Measurements from ENCODE around the gene AKAP14.

Gene AKAP14

DNA sequence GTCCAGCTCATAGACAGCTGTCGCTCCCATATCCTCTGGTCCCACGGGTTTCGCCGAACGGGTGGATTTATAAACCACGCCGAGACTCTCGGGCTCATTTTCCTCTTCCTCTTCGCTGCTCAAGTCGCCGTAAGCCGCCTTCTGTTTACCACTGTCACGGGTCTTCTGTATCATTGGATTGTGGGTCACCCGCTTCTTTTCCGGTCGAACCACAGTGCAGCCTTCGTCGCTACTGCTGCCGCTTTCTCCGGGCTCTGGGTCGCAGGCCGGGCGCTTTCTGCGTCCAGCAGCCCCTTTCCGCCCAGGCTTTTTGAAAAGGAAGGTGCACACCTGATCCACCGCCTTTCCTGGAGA, 24.5 kb upstream of the AKAP14 start:
- no CpG with 5 or more reads among the region's 26 CpGs for WGBS, 2 donors (ENCODE audit: extremely low coverage in 2 of 2, insufficient read length in 2 of 2, insufficient replicate concordance in 1 of 2)
- Histone ChIP-seq H3K27me3 (ENCODE audit: control insufficient read depth in 3 of 3, insufficient read depth in 3 of 3, low read depth in 1 of 3, low read length in 3 of 3) (no peaks in the 10 kb centered on the region), H3K79me1 (ENCODE audit: low read depth, low read length) (peaks cover 1% of the 10 kb centered on the region), H3K36me3 (replicated peaks in 1 of 2; ENCODE audit: control insufficient read depth in 2 of 2, insufficient read depth in 2 of 2, low read length in 2 of 2) (peaks cover 0 to 5% of the 10 kb centered on the region in 2 donors), H2BK5ac (ENCODE audit: low read length) (no peak overlapping the region), H3K27ac (replicated peaks; ENCODE audit: low read length) (peak overlapping the region; percentile 54), H3K9me3 (replicated peaks in 1 of 2; ENCODE audit: control insufficient read depth in 2 of 2, insufficient read depth in 1 of 2, low read depth in 1 of 2, low read length in 2 of 2) (no peaks in the 10 kb centered on the region), H3K4me2 (ENCODE audit: insufficient read depth, low read length, poor library complexity, severe bottlenecking) (peak overlapping the region; percentile 57), H2AK5ac (ENCODE audit: low read depth, low read length) (no peak overlapping the region), H4K91ac (ENCODE audit: low read depth, low read length, poor library complexity) (no peak overlapping the region), H2BK15ac (ENCODE audit: low read length) (no peak overlapping the region), H3K18ac (ENCODE audit: low read length) (peak overlapping the region; percentile 44), H3K4me1 (ENCODE audit: control insufficient read depth in 2 of 2, insufficient read depth in 1 of 2, low read depth in 1 of 2, low read length in 2 of 2) (no peaks in the 10 kb centered on the region), H3K14ac (ENCODE audit: low read length) (no peak overlapping the region), H3K4ac (ENCODE audit: low read length) (no peak overlapping the region), H3K9ac (ENCODE audit: low read depth, low read length, poor library complexity) (peak overlapping the region; percentile 63), H3K4me3 (ENCODE audit: low read length in 2 of 2) (peak overlapping the region; percentile 88 to 96), H3K23ac (ENCODE audit: low read depth, low read length, poor library complexity) (peak overlapping the region; percentile 73), H2BK12ac (ENCODE audit: low read length) (no peak overlapping the region), H2BK120ac (ENCODE audit: low read depth, low read length) (no peak overlapping the region), H2AFZ (ENCODE audit: low read length) (peak overlapping the region; percentile 94), H4K8ac (ENCODE audit: low read depth, low read length) (no peak overlapping the region)
- DNase-seq (ENCODE audit: low spot score), result no peak

DNA sequence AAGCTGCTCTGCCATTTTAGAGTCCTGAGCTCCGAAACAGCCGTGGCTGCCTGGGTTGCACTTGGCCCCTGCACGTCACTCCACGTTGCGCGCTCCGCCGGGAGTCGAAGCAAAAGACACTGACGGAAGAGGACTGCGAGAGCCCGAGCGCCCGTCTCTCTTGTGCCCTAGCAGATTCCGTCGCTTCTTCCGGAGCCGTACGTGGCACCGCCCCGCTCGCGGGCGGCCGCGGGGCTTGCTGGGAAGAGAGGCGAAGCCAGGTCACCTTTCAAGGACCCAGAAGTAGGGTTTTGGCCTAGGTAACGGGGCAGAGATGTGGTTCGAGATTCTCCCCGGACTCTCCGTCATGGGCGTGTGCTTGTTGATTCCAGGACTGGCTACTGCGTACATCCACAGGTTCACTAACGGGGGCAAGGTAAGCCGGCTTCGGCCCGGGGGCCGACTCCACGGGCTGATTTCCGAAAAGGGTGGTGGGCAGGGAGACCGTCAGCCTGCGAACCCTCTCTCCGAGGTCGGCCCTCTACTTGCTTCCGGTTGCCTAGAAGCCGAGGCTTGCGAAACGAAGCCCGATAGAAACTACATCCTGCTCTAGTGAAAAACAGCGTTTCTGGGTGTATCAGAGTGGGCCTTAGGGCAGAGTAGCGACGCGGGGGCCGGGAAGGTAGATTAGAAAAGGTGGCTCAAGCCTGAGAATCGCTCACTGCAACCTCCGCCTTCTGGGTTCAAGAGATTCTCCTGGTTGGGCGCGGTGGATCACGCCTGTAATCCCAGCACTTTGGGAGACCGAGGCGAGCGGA, 23.9 kb upstream of the AKAP14 start, which contains the start of the genes NDUFA1 and RNF113A:
Gene NDUFA1 (plus strand): TSS at position 234 of the 797 bp plus-strand sequence. CDS start 80 bp downstream, at position 314.
Gene RNF113A (minus strand): TSS at position 135 of the 797 bp plus-strand sequence. CDS start 120 bp downstream, at position 15.
- Histone ChIP-seq H2BK12ac (ENCODE audit: low read length) (no peak within 1 kb of the TSS), H3K4me3 (ENCODE audit: low read length in 2 of 2) (peak within 1 kb of the TSS; percentile 88 to 96), H3K9me3 (replicated peaks in 1 of 2; ENCODE audit: control insufficient read depth in 2 of 2, insufficient read depth in 1 of 2, low read depth in 1 of 2, low read length in 2 of 2) (no peaks in the 10 kb centered on the region), H3K4me1 (ENCODE audit: control insufficient read depth in 2 of 2, insufficient read depth in 1 of 2, low read depth in 1 of 2, low read length in 2 of 2) (no peaks in the 10 kb centered on the region), H3K36me3 (replicated peaks in 1 of 2; ENCODE audit: control insufficient read depth in 2 of 2, insufficient read depth in 2 of 2, low read length in 2 of 2) (peaks cover 0 to 9% of the 10 kb centered on the region in 2 donors), H3K14ac (ENCODE audit: low read length) (no peak within 1 kb of the TSS), H2BK120ac (ENCODE audit: low read depth, low read length) (no peak within 1 kb of the TSS), H4K8ac (ENCODE audit: low read depth, low read length) (peak within 1 kb of the TSS; percentile 17), H4K91ac (ENCODE audit: low read depth, low read length, poor library complexity) (no peak within 1 kb of the TSS), H3K23ac (ENCODE audit: low read depth, low read length, poor library complexity) (peak within 1 kb of the TSS; percentile 73), H2BK15ac (ENCODE audit: low read length) (no peak within 1 kb of the TSS), H2AK5ac (ENCODE audit: low read depth, low read length) (no peak within 1 kb of the TSS), H3K4ac (ENCODE audit: low read length) (no peak within 1 kb of the TSS), H2AFZ (ENCODE audit: low read length) (peak within 1 kb of the TSS; percentile 94), H3K18ac (ENCODE audit: low read length) (peak within 1 kb of the TSS; percentile 64), H3K27ac (replicated peaks; ENCODE audit: low read length) (peak within 1 kb of the TSS; percentile 91), H2BK5ac (ENCODE audit: low read length) (no peak within 1 kb of the TSS), H3K9ac (ENCODE audit: low read depth, low read length, poor library complexity) (peak within 1 kb of the TSS; percentile 63), H3K27me3 (ENCODE audit: control insufficient read depth in 3 of 3, insufficient read depth in 3 of 3, low read depth in 1 of 3, low read length in 3 of 3) (no peaks in the 10 kb centered on the region), H3K4me2 (ENCODE audit: insufficient read depth, low read length, poor library complexity, severe bottlenecking) (peak within 1 kb of the TSS; percentile 57), H3K79me1 (ENCODE audit: low read depth, low read length) (peaks cover 1% of the 10 kb centered on the region)
- no CpG with 5 or more reads among the region's 62 CpGs for WGBS, 2 donors (ENCODE audit: extremely low coverage in 2 of 2, insufficient read length in 2 of 2, insufficient replicate concordance in 1 of 2)
- peak; percentile 63 for DNase-seq (ENCODE audit: low spot score)

DNA sequence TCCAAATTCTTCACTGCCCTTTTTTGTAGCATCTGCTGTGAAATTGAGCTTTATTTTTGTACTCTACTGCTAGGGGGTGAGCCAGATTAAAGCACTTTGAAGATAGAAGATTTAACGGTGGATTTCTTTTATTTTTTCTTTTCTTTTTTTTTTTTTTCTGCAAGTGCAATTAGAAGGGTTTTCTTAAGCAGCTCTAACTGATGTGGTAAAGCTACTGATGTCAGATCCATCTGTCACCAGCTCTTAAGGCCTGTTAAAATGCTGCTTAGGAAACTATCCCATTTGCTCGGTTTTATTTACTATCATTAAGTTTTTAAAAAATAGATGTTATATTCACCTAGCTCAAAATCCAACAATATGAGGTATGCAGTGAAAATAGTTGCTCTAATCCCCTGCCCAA, 17.0 kb upstream of the AKAP14 start:
- Histone ChIP-seq H3K9ac (ENCODE audit: low read depth, low read length, poor library complexity) (no peak overlapping the region), H3K36me3 (replicated peaks in 1 of 2; ENCODE audit: control insufficient read depth in 2 of 2, insufficient read depth in 2 of 2, low read length in 2 of 2) (peaks cover 0 to 16% of the 10 kb centered on the region in 2 donors), H4K8ac (ENCODE audit: low read depth, low read length) (no peak overlapping the region), H3K4me3 (ENCODE audit: low read length in 2 of 2) (no peak overlapping the region), H3K4ac (ENCODE audit: low read length) (no peak overlapping the region), H4K91ac (ENCODE audit: low read depth, low read length, poor library complexity) (no peak overlapping the region), H3K27ac (replicated peaks; ENCODE audit: low read length) (no peak overlapping the region), H3K4me1 (ENCODE audit: control insufficient read depth in 2 of 2, insufficient read depth in 1 of 2, low read depth in 1 of 2, low read length in 2 of 2) (no peaks in the 10 kb centered on the region), H2BK120ac (ENCODE audit: low read depth, low read length) (no peak overlapping the region), H2BK15ac (ENCODE audit: low read length) (no peak overlapping the region), H2BK12ac (ENCODE audit: low read length) (no peak overlapping the region), H3K27me3 (ENCODE audit: control insufficient read depth in 3 of 3, insufficient read depth in 3 of 3, low read depth in 1 of 3, low read length in 3 of 3) (no peaks in the 10 kb centered on the region), H3K79me1 (ENCODE audit: low read depth, low read length) (no peaks in the 10 kb centered on the region), H2AK5ac (ENCODE audit: low read depth, low read length) (no peak overlapping the region), H3K9me3 (replicated peaks in 1 of 2; ENCODE audit: control insufficient read depth in 2 of 2, insufficient read depth in 1 of 2, low read depth in 1 of 2, low read length in 2 of 2) (no peaks in the 10 kb centered on the region), H3K18ac (ENCODE audit: low read length) (no peak overlapping the region), H3K23ac (ENCODE audit: low read depth, low read length, poor library complexity) (no peak overlapping the region), H3K4me2 (ENCODE audit: insufficient read depth, low read length, poor library complexity, severe bottlenecking) (no peak overlapping the region), H3K14ac (ENCODE audit: low read length) (no peak overlapping the region), H2AFZ (ENCODE audit: low read length) (no peak overlapping the region), H2BK5ac (ENCODE audit: low read length) (no peak overlapping the region)
- WGBS, 2 donors (ENCODE audit: extremely low coverage in 2 of 2, insufficient read length in 2 of 2, insufficient replicate concordance in 1 of 2), result no CpG with 5 or more reads among the region's 2 CpGs
- no peak for DNase-seq (ENCODE audit: low spot score)

GRCh38 chrX:119880076-119880475, 15.6 kb upstream of the AKAP14 start:
- H2BK15ac ChIP-seq (ENCODE audit: low read length), result no peak overlapping the region
- H4K91ac ChIP-seq (ENCODE audit: low read depth, low read length, poor library complexity), result no peak overlapping the region
- H3K9ac ChIP-seq (ENCODE audit: low read depth, low read length, poor library complexity), result no peak overlapping the region
- H3K23ac ChIP-seq (ENCODE audit: low read depth, low read length, poor library complexity), result no peak overlapping the region
- no peak overlapping the region for H3K4me3 ChIP-seq (ENCODE audit: low read length in 2 of 2)
- no peaks in the 10 kb centered on the region for H3K9me3 ChIP-seq (replicated peaks in 1 of 2; ENCODE audit: control insufficient read depth in 2 of 2, insufficient read depth in 1 of 2, low read depth in 1 of 2, low read length in 2 of 2)
- no peaks in the 10 kb centered on the region for H3K27me3 ChIP-seq (ENCODE audit: control insufficient read depth in 3 of 3, insufficient read depth in 3 of 3, low read depth in 1 of 3, low read length in 3 of 3)
- no peak overlapping the region for H3K4ac ChIP-seq (ENCODE audit: low read length)
- no peak overlapping the region for H2BK12ac ChIP-seq (ENCODE audit: low read length)
- no peak for DNase-seq (ENCODE audit: low spot score)
- H2BK120ac ChIP-seq (ENCODE audit: low read depth, low read length), result no peak overlapping the region
- no peak overlapping the region for H3K27ac ChIP-seq (replicated peaks; ENCODE audit: low read length)
- no peaks in the 10 kb centered on the region for H3K4me1 ChIP-seq (ENCODE audit: control insufficient read depth in 2 of 2, insufficient read depth in 1 of 2, low read depth in 1 of 2, low read length in 2 of 2)
- no peak overlapping the region for H2AFZ ChIP-seq (ENCODE audit: low read length)
- H2AK5ac ChIP-seq (ENCODE audit: low read depth, low read length), result no peak overlapping the region
- no peak overlapping the region for H3K14ac ChIP-seq (ENCODE audit: low read length)
- H3K4me2 ChIP-seq (ENCODE audit: insufficient read depth, low read length, poor library complexity, severe bottlenecking), result no peak overlapping the region
- no CpG with 5 or more reads among the region's 5 CpGs for WGBS, 2 donors (ENCODE audit: extremely low coverage in 2 of 2, insufficient read length in 2 of 2, insufficient replicate concordance in 1 of 2)
- no peak overlapping the region for H2BK5ac ChIP-seq (ENCODE audit: low read length)
- H4K8ac ChIP-seq (ENCODE audit: low read depth, low read length), result no peak overlapping the region
- H3K79me1 ChIP-seq (ENCODE audit: low read depth, low read length), result no peaks in the 10 kb centered on the region
- H3K36me3 ChIP-seq (replicated peaks in 1 of 2; ENCODE audit: control insufficient read depth in 2 of 2, insufficient read depth in 2 of 2, low read length in 2 of 2), result peaks cover 0 to 14% of the 10 kb centered on the region in 2 donors
- no peak overlapping the region for H3K18ac ChIP-seq (ENCODE audit: low read length)

All from neuronal stem cell (in vitro differentiated cells).